PC-9 (cell line): ENCODE measurements around the gene PCDH1. TPM values are rescaled to one million over a fixed set of nuclear protein-coding genes. Genes with fewer than 3 reads are reported as not detected.

Experiments used
- Bru-seq: library from RNA; stranded (reverse); fragments of 400-500 nt; gene quantifications from one replicate; lab custom pipeline; 2021; lab: Mats Ljungman, UMichigan
- BruChase-seq, 2 experiments: library from RNA; stranded (reverse); fragments of 400-500 nt; gene quantifications; one replicate each; lab custom pipeline; 2021; lab: Mats Ljungman, UMichigan
- BruUV-seq: library from RNA; stranded (reverse); fragments of 400-500 nt; replicated peaks from 2 replicates; lab custom pipeline; 2021; lab: Mats Ljungman, UMichigan
- CTCF ChIA-PET: fragments of 300-600 bp; sonication (Branson Sonifier 250); formaldehyde crosslinking; loops from one replicate; lab custom pipeline; 2022; ENCODE audit warnings: antibody characterized with exemption; lab: Charles Lee
- POLR2A ChIA-PET: fragments of 300-600 bp; sonication (Branson Sonifier 250); formaldehyde crosslinking; loops from one replicate; lab custom pipeline; 2022; ENCODE audit warnings: antibody characterized with exemption; ENCODE audit not compliant: unreplicated experiment; lab: Charles Lee
- DNase-seq, 2 experiments: peaks; one replicate each; pipeline versions ENCODE4 v3.0.0 to v3.0.0-alpha.2; 2015 to 2022; ENCODE audit warnings: mixed read lengths in 1 of 2
- H2AFZ ChIP-seq: fragments of 200-600 bp; sonication (generic); 2 replicates; pipeline ENCODE4 v1.8.1; 2017; ENCODE audit warnings: antibody characterized with exemption
- H3F3A ChIP-seq: fragments of 200-600 bp; sonication (generic); 2 replicates; pipeline ENCODE4 v1.8.1; 2017; ENCODE audit warnings: antibody characterized with exemption, mild to moderate bottlenecking, low read depth; ENCODE audit not compliant: insufficient read depth
- H3K27ac ChIP-seq: fragments of 200-600 bp; sonication (generic); 2 replicates; pipeline ENCODE4 v1.6.1; 2016; ENCODE audit warnings: mixed run types
- H3K27me3 ChIP-seq: fragments of 200-600 bp; sonication (generic); 2 replicates; pipeline ENCODE4 v1.6.1; 2016; ENCODE audit warnings: low read depth, mixed run types; ENCODE audit not compliant: insufficient read depth
- H3K36me3 ChIP-seq: fragments of 200-600 bp; sonication (generic); 2 replicates; pipeline ENCODE4 v1.6.1; 2016; ENCODE audit warnings: low read depth, mixed run types
- H3K4me1 ChIP-seq: fragments of 200-600 bp; sonication (generic); replicated peaks from 2 replicates; pipeline ENCODE4 v1.6.1; 2016; ENCODE audit warnings: mixed run types; ENCODE audit not compliant: insufficient read depth
- H3K4me2 ChIP-seq: fragments of 200-600 bp; sonication (generic); 2 replicates; pipeline ENCODE4 v1.6.1; 2017; ENCODE audit warnings: mixed run types
- H3K4me3 ChIP-seq: fragments of 200-600 bp; sonication (generic); 2 replicates; pipeline ENCODE4 v1.6.1; 2016; ENCODE audit warnings: mixed run types
- H3K79me2 ChIP-seq: fragments of 200-600 bp; sonication (generic); 2 replicates; pipeline ENCODE4 v1.6.1; 2017; ENCODE audit warnings: low read depth, mixed run types
- H3K9me2 ChIP-seq: fragments of 200-600 bp; sonication (generic); 2 replicates; pipeline ENCODE4 v1.8.1; 2017; ENCODE audit warnings: mild to moderate bottlenecking; ENCODE audit not compliant: insufficient read depth
- H3K9me3 ChIP-seq: fragments of 200-600 bp; sonication (generic); 2 replicates; pipeline ENCODE4 v1.8.1; 2016; ENCODE audit warnings: low read depth; ENCODE audit not compliant: insufficient read depth
- H4K20me1 ChIP-seq: fragments of 200-600 bp; sonication (generic); 2 replicates; pipeline ENCODE4 v1.8.1; 2017; ENCODE audit not compliant: insufficient read depth
- EZH2 ChIP-seq: fragments of 200-600 bp; sonication (generic); IDR thresholded peaks from 2 replicates; pipeline ENCODE4 v1.8.0; 2017; ENCODE audit warnings: antibody characterized with exemption, low read depth
- intact Hi-C: fragments of 100-400 bp; cut with micrococcal nuclease; formaldehyde crosslinking; loops from one replicate; pipeline ENCODE4 v1.10.0; 2022; ENCODE audit not compliant: unreplicated experiment
- long read RNA-seq: library from polyadenylated mRNA; stranded (forward); transcript quantifications from one replicate; pipeline ENCODE4 v2.0.0, GENCODE V29; 2022
- total RNA-seq: library from RNA; stranded (reverse); gene quantifications from 2 replicates; pipeline ENCODE4 v1.2.3, GENCODE V29; 2021
- TF ChIP-seq, protein P1 (sequence below): fragments of 200-600 bp; sonication (generic); conservative IDR thresholded peaks from 2 replicates; pipeline ENCODE4 v1.6.1; 2017; ENCODE audit warnings: mixed run types, antibody characterized with exemption, mild to moderate bottlenecking, moderate library complexity

PCDH1 gene
- total RNA-seq (88.5 and 101 TPM in 2 replicates), Bru-seq, nascent RNA (percentile 63 among the genes with signal in this experiment), BruChase-seq, experiment 1, labeled RNA remaining after a 2-hour chase (percentile 74 among the genes with signal in this experiment), BruChase-seq, experiment 2, labeled RNA remaining after a 6-hour chase (percentile 80 among the genes with signal in this experiment)
- long read RNA-seq, transcript PCDH1-203 (3 exons, 3,827 nt) = major isoform, 80 of 123 reads
- long read RNA-seq, partial matches to known transcripts = 5 of 123 reads
- long read RNA-seq, other reads (novel, unspliced or antisense) = 38 of 123 reads

DNA sequence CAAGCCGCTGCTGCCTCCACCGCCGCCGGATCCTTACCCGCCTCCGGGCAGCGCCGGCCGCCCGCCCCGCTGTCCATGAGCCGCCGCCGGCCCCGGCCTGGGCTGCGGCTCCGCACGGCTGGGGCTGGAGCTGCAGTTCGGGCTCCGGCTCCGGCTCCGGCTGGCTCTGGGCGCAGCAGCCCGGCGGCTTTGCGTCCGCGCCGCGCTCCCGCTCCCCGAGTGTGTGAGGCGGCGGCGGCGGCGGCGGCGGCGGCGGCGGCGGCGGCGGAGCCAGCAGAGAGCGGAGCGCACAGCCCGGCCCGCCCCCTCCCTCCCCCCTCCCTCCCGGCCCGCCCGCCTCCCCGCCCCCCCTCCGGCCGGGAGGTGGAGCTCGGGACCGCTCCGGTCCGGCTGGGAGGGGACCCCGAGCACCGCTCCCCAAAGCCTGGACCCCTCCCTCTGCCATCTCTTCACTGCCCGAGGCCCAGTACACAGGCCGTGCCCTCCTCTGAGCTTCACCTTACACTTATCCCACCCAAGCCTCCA lies at the start of gene PCDH1:
TSS of gene PCDH1 (minus strand) at position 225 of the 525 bp plus-strand sequence. CDS start at position 77, 148 bp downstream.
- Histone ChIP-seq H3K9me3 (no peaks in the 10 kb centered on the region), H3K4me3 (peak within 1 kb of the TSS; percentile 99), H3K4me1 (peaks cover 49% of the 10 kb centered on the region), H3K27ac (peak within 1 kb of the TSS; percentile 82), H3F3A (peaks cover 25% of the 10 kb centered on the region), H3K27me3 (no peaks in the 10 kb centered on the region), H3K9me2 (no peaks in the 10 kb centered on the region), H3K36me3 (peaks cover 11% of the 10 kb centered on the region; the same call in 1 of the 2 replicates), H3K4me2 (peak within 1 kb of the TSS; percentile 89), H4K20me1 (peaks cover 25% of the 10 kb centered on the region), H2AFZ (peak within 1 kb of the TSS; percentile 84), H3K79me2 (peaks cover 48% of the 10 kb centered on the region)
- TF ChIP-seq EZH2 = no peak
- TF ChIP-seq, protein P1, sequence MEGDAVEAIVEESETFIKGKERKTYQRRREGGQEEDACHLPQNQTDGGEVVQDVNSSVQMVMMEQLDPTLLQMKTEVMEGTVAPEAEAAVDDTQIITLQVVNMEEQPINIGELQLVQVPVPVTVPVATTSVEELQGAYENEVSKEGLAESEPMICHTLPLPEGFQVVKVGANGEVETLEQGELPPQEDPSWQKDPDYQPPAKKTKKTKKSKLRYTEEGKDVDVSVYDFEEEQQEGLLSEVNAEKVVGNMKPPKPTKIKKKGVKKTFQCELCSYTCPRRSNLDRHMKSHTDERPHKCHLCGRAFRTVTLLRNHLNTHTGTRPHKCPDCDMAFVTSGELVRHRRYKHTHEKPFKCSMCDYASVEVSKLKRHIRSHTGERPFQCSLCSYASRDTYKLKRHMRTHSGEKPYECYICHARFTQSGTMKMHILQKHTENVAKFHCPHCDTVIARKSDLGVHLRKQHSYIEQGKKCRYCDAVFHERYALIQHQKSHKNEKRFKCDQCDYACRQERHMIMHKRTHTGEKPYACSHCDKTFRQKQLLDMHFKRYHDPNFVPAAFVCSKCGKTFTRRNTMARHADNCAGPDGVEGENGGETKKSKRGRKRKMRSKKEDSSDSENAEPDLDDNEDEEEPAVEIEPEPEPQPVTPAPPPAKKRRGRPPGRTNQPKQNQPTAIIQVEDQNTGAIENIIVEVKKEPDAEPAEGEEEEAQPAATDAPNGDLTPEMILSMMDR = no peak
- no TSS peak for BruUV-seq
- CTCF ChIA-PET = interaction anchor here (0.6 to 1.8 kb wide), 11 partner anchors 9 to 265 kb away, joined by 3 to 26 read pairs (median 4); no protein-coding TSS in a partner anchor
- intact Hi-C loops = loop anchor here (1.0 to 5.0 kb wide), 3 partner anchors 29 to 46 kb away; partner anchors contain the start of gene DELE1
- DNase-seq = peak; percentile 60 to 70
- POLR2A ChIA-PET = interaction anchor here (0.6 to 0.7 kb wide), 8 partner anchors 8 to 314 kb away, joined by 3 to 15 read pairs (median 7); no protein-coding TSS in a partner anchor

- TF ChIP-seq, protein P1 = no peak
- no peak for TF ChIP-seq EZH2
- no peaks in the 10 kb centered on the region for H3K27me3 ChIP-seq
- H3K4me3 ChIP-seq = no peak overlapping the region
- H3K79me2 ChIP-seq = peaks cover 28% of the 10 kb centered on the region
- peaks cover 12% of the 10 kb centered on the region for H3K4me1 ChIP-seq
- BruUV-seq = no TSS peak
- H3K9me2 ChIP-seq = no peaks in the 10 kb centered on the region
- H3K4me2 ChIP-seq = no peak overlapping the region
- no peak overlapping the region for H3K27ac ChIP-seq
- ChIA-PET CTCF (no interaction called here), POLR2A (no interaction called here)
- H2AFZ ChIP-seq = no peak overlapping the region
- H3F3A ChIP-seq = peaks cover 16% of the 10 kb centered on the region; the same call in 1 of the 2 replicates
- DNase-seq = no peak
- no peaks in the 10 kb centered on the region for H3K9me3 ChIP-seq
- peaks cover 30% of the 10 kb centered on the region for H3K36me3 ChIP-seq
- intact Hi-C loops = no loop called here
- H4K20me1 ChIP-seq = 0 out of 2 replicates have a peak, but pooled peaks cover 5% of the 10 kb centered on the region
These were observed 48.2 kb upstream of the PCDH1 start for GRCh38 chr5:141926434-141926833.
